Cardiac muscle cell (in vitro differentiated cells and primary cell): ENCODE results near the gene KRTAP5-6. TPM values are rescaled to one million over a fixed set of nuclear protein-coding genes. Genes with fewer than 3 reads are reported as not detected.

Source experiments
- DNase-seq, 2 donors: peaks; one replicate each; pipeline versions ENCODE4 v3.0.0 to v3.0.0-alpha.2; 2010 to 2017; ENCODE audit warnings: low read depth in 1 of 2, low spot score in 1 of 2
- H3K27ac ChIP-seq: fragments of 200-600 bp; sonication (generic); 2 replicates; pipeline ENCODE4 v1.5.1; 2016
- H3K27me3 ChIP-seq: fragments of 200-600 bp; sonication (generic); 2 replicates; pipeline ENCODE4 v1.6.0; 2016; ENCODE audit warnings: control low read depth
- H3K36me3 ChIP-seq: fragments of 200-600 bp; sonication (generic); 2 replicates; pipeline ENCODE4 v1.5.1; 2016; ENCODE audit warnings: control low read depth
- H3K4me1 ChIP-seq: fragments of 200-600 bp; sonication (generic); 2 replicates; pipeline ENCODE4 v1.8.1; 2017; ENCODE audit warnings: low read depth, mild to moderate bottlenecking, mixed run types
- H3K4me3 ChIP-seq: fragments of 200-600 bp; sonication (generic); 2 replicates; pipeline ENCODE4 v1.5.1; 2016; ENCODE audit warnings: mild to moderate bottlenecking
- H3K9me3 ChIP-seq: fragments of 200-600 bp; sonication (generic); 2 replicates; pipeline ENCODE4 v1.5.1; 2017; ENCODE audit warnings: low read depth, mild to moderate bottlenecking, control low read depth
- polyA plus RNA-seq: library from polyadenylated mRNA; unstranded; fragments of >200 nt; fragmentation: Nextera tagmentation; extraction: Ambion mirVana; gene quantifications from 2 replicates; pipeline ENCODE4 v1.2.1, GENCODE V29; 2016
- total RNA-seq: library from RNA; depleted of rRNA; stranded (reverse); fragments of >200 nt; gene quantifications from 2 replicates; pipeline ENCODE4 v1.2.3, GENCODE V29; 2016
- TF ChIP-seq, protein P1 (sequence below): IDR thresholded peaks from 2 replicates; pipeline ENCODE4 v1.5.1; 2012; ENCODE audit warnings: low read depth, mild to moderate bottlenecking, low read length

The KRTAP5-6 gene
- total and polyA plus RNA-seq, 2 experiments from 2014 or later, result not detected

DNA sequence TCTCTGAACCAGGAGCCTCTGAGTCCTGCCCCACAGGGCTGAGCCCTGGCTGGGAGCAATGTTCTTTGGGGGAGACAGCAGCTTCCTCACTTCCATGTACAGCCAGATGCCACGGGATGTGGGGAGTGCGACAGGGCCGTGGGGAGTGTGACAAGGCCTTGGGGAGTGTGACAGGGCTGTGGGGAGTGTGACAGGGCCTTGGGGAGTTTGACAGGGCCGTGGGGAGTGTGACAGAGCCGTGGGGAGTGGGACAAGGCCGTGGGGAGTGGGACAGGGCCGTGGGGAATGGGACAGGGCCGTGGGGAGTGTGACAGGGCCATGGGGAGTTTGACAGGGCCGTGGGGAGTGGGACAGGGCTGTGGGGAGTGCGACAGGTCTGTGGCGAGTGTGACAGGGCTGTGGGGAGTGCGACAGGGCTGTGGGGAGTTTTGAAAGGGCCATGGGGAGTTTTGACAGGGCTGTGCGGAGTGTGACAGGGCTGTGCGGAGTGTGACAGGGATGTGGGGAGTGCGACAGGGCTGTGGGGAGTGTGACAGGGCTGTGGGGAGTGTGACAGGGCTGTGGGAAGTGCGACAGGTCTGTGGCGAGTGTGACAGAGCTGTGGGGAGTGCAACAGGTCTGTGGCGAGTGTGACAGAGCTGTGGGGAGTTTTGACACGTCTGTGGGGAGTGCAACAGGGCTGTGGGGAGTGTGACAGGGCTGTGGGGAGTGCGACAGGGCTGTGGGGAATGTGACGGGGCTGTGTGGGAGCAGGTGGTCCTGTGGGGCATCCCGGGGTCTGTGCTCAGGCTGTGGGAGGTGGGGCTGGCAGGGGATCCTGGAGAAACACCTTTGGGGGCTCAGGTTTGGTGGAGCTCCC lies 6.6 kb upstream of the KRTAP5-6 start:
- no peaks in the 10 kb centered on the region for H3K9me3 ChIP-seq
- no peak for DNase-seq
- TF ChIP-seq, protein P1, sequence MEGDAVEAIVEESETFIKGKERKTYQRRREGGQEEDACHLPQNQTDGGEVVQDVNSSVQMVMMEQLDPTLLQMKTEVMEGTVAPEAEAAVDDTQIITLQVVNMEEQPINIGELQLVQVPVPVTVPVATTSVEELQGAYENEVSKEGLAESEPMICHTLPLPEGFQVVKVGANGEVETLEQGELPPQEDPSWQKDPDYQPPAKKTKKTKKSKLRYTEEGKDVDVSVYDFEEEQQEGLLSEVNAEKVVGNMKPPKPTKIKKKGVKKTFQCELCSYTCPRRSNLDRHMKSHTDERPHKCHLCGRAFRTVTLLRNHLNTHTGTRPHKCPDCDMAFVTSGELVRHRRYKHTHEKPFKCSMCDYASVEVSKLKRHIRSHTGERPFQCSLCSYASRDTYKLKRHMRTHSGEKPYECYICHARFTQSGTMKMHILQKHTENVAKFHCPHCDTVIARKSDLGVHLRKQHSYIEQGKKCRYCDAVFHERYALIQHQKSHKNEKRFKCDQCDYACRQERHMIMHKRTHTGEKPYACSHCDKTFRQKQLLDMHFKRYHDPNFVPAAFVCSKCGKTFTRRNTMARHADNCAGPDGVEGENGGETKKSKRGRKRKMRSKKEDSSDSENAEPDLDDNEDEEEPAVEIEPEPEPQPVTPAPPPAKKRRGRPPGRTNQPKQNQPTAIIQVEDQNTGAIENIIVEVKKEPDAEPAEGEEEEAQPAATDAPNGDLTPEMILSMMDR, result no peak
- H3K27ac ChIP-seq, result no peak overlapping the region
- H3K27me3 ChIP-seq, result no peaks in the 10 kb centered on the region
- H3K36me3 ChIP-seq, result no peaks in the 10 kb centered on the region
- H3K4me1 ChIP-seq, result peaks cover 14% of the 10 kb centered on the region
- no peak overlapping the region for H3K4me3 ChIP-seq

DNA sequence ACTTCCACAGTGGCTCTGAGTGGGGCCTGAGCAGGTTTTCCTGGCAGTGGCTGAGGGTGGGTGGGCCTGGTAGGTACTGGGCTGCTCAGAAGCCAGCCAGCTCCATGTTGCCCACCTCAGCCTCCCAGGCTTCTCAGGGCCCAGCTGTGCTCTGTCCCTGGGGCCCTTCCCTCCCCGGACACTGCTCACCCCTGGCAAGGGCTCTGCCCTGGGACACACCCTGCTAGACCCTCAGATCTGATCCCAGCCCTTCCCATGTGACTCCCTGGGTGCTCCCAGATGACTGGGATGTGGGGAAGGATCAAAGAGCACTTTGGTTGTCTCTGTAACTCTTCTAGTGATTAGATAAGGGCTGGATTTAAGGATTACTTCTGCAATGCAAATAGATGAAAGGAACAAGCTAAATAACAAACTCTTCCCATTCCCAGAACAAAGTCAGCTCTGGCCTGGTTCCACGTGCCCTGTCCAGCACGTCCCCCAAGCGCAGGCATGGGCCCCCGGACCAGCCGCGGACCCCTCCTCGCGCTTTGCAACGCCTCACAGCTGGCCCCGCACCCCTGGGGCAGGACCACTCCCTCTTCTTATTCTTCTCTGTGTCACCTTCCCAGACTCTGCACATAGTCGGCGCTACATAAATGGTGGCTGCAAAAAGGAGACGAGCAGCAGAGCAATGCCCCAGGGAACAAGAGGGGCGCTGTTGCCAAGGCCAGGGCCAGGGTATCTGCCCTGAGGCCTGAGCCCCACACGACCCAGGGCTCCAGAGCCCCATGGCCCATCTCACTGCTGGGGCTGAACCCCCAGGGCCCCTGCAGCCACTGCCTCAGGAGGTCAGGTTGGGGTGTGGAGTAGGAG lies 5.7 kb upstream of the KRTAP5-6 start:
- H3K4me1 ChIP-seq, result peaks cover 14% of the 10 kb centered on the region
- H3K27ac ChIP-seq, result no peak overlapping the region
- H3K9me3 ChIP-seq, result no peaks in the 10 kb centered on the region
- DNase-seq, result no peak
- TF ChIP-seq, protein P1, result no peak
- no peaks in the 10 kb centered on the region for H3K27me3 ChIP-seq
- no peak overlapping the region for H3K4me3 ChIP-seq
- H3K36me3 ChIP-seq, result no peaks in the 10 kb centered on the region

DNA sequence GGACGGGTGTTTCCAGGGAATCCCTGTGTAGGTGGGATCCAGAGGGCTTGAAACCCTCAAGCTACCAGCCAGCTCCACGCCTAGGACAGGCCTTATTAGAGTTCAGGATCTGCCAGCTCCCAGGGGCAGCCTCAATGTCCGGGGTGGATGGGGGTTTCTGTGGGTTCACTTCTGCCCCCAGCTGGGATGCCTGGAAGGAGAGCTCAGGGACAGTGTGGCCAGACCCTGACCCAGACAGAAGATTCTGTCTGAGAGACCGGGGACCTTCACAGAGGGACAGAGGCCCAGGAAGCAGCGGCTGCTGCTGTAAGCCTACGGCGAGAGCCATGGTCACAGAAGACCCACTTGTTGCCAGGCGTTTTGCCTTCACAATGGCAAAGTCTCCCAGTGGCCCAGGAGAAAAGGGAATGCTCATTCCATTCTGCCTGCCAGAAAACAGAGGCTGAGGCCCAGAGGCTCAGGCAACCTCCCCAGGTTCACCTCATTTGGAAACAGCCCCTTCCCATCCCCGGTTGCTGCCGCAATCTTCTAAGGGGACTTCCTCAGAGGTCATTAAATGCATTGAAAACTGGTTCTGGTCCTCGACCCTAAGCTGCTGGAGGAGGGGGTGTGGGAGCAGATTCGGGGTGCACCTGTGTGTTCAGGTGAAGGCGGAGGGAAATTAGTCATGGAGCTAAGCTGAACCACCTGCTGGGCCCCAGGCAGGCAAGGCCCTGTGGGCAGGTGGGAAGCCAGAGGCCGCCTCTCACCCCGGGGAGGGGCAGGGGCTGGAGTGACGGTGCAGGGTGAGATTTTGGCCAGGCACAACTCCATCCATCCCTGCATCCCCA lies 4.9 kb upstream of the KRTAP5-6 start:
- Histone ChIP-seq H3K27me3 (no peaks in the 10 kb centered on the region), H3K4me1 (peaks cover 14% of the 10 kb centered on the region), H3K36me3 (no peaks in the 10 kb centered on the region), H3K9me3 (no peaks in the 10 kb centered on the region), H3K4me3 (no peak overlapping the region), H3K27ac (no peak overlapping the region)
- no peak for DNase-seq
- TF ChIP-seq, protein P1, result no peak

DNA sequence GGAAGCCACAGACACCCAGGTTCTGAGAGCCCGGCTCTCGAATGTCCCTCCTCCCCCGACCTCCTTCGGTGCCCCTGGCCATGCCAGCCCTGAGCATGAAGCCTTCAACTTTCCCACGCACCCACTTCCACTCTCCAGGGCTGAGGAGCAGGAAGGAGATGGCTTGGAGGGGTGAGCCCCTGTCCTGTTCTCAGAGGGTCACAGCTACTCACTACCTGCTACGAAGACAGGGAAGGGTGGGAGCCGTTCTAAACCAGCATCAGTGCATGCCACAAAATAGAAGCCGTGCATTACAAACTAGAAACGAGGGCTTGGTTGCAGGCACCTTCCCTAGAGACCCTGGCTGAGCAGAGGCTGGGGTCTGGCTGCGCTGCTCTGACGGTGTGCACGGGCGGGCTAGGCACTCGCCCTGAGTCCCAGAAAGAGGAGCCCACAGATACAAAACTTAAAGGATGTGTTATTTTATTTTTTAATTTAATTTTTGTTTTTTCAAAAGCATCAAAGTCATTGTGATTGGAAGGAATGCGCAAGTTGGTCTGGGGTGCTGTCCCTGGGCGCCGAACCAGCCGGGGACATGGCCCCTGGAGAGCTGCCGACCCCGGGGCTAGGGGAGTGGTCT lies 4.2 kb upstream of the KRTAP5-6 start:
- H3K9me3 ChIP-seq, result no peaks in the 10 kb centered on the region
- no peaks in the 10 kb centered on the region for H3K27me3 ChIP-seq
- DNase-seq, result no peak
- no peaks in the 10 kb centered on the region for H3K36me3 ChIP-seq
- H3K4me3 ChIP-seq, result no peak overlapping the region
- H3K4me1 ChIP-seq, result peaks cover 14% of the 10 kb centered on the region
- TF ChIP-seq, protein P1, result no peak
- H3K27ac ChIP-seq, result no peak overlapping the region
